Gastroesophageal sphincter (tissue), 2 donors: ENCODE measurements around the gene NELFB.

ENCODE experiments used
- EP300 ChIP-seq: sonication (generic); formaldehyde crosslinking; IDR thresholded peaks from one replicate; pipeline ENCODE4 v1.6.1; 2017; ENCODE audit warnings: antibody characterized with exemption, mild to moderate bottlenecking
- POLR2AphosphoS5 ChIP-seq: sonication (generic); formaldehyde crosslinking; IDR thresholded peaks from one replicate; pipeline ENCODE4 v1.6.1; 2017; ENCODE audit warnings: antibody characterized with exemption

GRCh38 chr9:137309368-137310188 lies 54.5 kb downstream of the NELFB start:
- TF ChIP-seq POLR2AphosphoS5 (no peak), EP300 (no peak)
